Endothelial cell of umbilical vein (primary cell): ENCODE data around the gene JAKMIP3. TPM values are rescaled to one million over a fixed set of nuclear protein-coding genes. Genes with fewer than 3 reads are reported as not detected.

Experiments used
- BruUV-seq: library from RNA; stranded (reverse); fragments of 400-500 nt; replicated peaks from 2 replicates; lab custom pipeline; 2021; lab: Mats Ljungman, UMichigan
- CTCF ChIA-PET: fragments of 300-600, 350-600 bp; sonication (Branson Sonifier 250); formaldehyde crosslinking; loops from one replicate; lab custom pipeline; 2021; ENCODE audit warnings: antibody characterized with exemption, inconsistent platforms; lab: Charles Lee
- POLR2A ChIA-PET: fragments of 300-600, 350-600 bp; sonication (Branson Sonifier 250); formaldehyde crosslinking; loops from one replicate; lab custom pipeline; 2021; ENCODE audit warnings: antibody characterized with exemption, inconsistent platforms; lab: Charles Lee
- DNase-seq: peaks from one replicate; pipeline ENCODE4 v3.0.0-alpha.2; 2011; ENCODE audit warnings: low read depth, low spot score
- FAIRE-seq: peaks from 2 replicates; lab custom pipeline; 2011; peaks lifted over from hg19 to GRCh38; lab: Jason Lieb, UNC
- H2AFZ ChIP-seq: 2 replicates; pipeline ENCODE4 v1.6.0; 2012; ENCODE audit warnings: low read depth, low read length, control low read depth, inconsistent platforms
- H3K27ac ChIP-seq: 2 replicates; pipeline ENCODE4 v1.5.1; 2011; ENCODE audit warnings: low read depth, mild to moderate bottlenecking, control low read depth, low read length, moderate library complexity; ENCODE audit not compliant: insufficient read depth
- H3K27me3 ChIP-seq, 2 experiments: 2 replicates each; pipeline versions ENCODE4 v1.6.0 to v1.6.1; 2011; ENCODE audit warnings: low read length in 2 of 2, mixed read lengths in 1 of 2; ENCODE audit not compliant: control insufficient read depth in 2 of 2, insufficient read depth in 2 of 2
- H3K36me3 ChIP-seq, 2 experiments: 2 replicates in 1 of 2; 3 replicates in 1 of 2; pipeline ENCODE4 v1.5.1; 2011; ENCODE audit warnings: low read length in 2 of 2, mild to moderate bottlenecking in 1 of 2, moderate library complexity in 1 of 2; ENCODE audit not compliant: control insufficient read depth in 2 of 2, insufficient read depth in 2 of 2; ENCODE audit errors: extremely low read depth in 1 of 2
- H3K4me1 ChIP-seq: 3 replicates; pipeline ENCODE4 v1.5.1; 2011; ENCODE audit warnings: mild to moderate bottlenecking, low read length; ENCODE audit not compliant: control insufficient read depth, insufficient read depth; ENCODE audit errors: extremely low read depth
- H3K4me2 ChIP-seq: 2 replicates; pipeline ENCODE4 v1.6.1; 2011; ENCODE audit warnings: low read length, control low read depth, mixed read lengths; ENCODE audit not compliant: insufficient read depth
- H3K4me3 ChIP-seq, 3 experiments: fragments of 200-600 bp in 1 of 3; sonication (generic), shearing (Covaris generic) in 1 of 3; replicated peaks in 1 of 3; 2 replicates each; pipeline ENCODE4 v1.5.1; 2011 to 2016; ENCODE audit warnings: control low read depth in 3 of 3, low read length in 3 of 3, mild to moderate bottlenecking in 2 of 3, inconsistent platforms in 1 of 3, low read depth in 1 of 3, moderate library complexity in 1 of 3; ENCODE audit not compliant: insufficient read depth in 1 of 3
- H3K79me2 ChIP-seq: 2 replicates; pipeline ENCODE4 v1.6.0; 2012; ENCODE audit warnings: low read length, inconsistent platforms; ENCODE audit not compliant: control insufficient read depth, insufficient read depth
- H3K9ac ChIP-seq: replicated peaks from 2 replicates; pipeline ENCODE3; 2011; ENCODE audit warnings: low read length, control low read depth; ENCODE audit not compliant: insufficient read depth; ENCODE audit errors: extremely low read depth
- H3K9me1 ChIP-seq: replicated peaks from 3 replicates; pipeline ENCODE4 v1.6.0; 2011; ENCODE audit warnings: mild to moderate bottlenecking, low read length; ENCODE audit not compliant: control insufficient read depth, insufficient read depth; ENCODE audit errors: extremely low read depth
- H3K9me3 ChIP-seq: replicated peaks from 2 replicates; pipeline ENCODE4 v1.5.1; 2012; ENCODE audit warnings: low read length, inconsistent platforms; ENCODE audit not compliant: control insufficient read depth, insufficient read depth
- H4K20me1 ChIP-seq: replicated peaks from 2 replicates; pipeline ENCODE3; 2011; ENCODE audit warnings: mild to moderate bottlenecking, low read length; ENCODE audit not compliant: control insufficient read depth, insufficient read depth; ENCODE audit errors: extremely low read depth
- CTCF ChIP-seq, 2 donors: IDR thresholded peaks; 1 replicate in 1 of 2; 2 replicates in 1 of 2; pipeline ENCODE4 v1.5.1; 2011; ENCODE audit warnings: low read length in 2 of 2, mild to moderate bottlenecking in 2 of 2, moderate library complexity in 2 of 2, control low read depth in 1 of 2, inconsistent platforms in 1 of 2, low read depth in 1 of 2; ENCODE audit not compliant: insufficient read depth in 1 of 2; ENCODE audit errors: extremely low read depth in 1 of 2
- EZH2 ChIP-seq: IDR thresholded peaks from 2 replicates; pipeline ENCODE4 v1.6.1; 2012; ENCODE audit warnings: borderline replicate concordance, low read depth, mild to moderate bottlenecking, moderate library complexity, low read length, inconsistent platforms; ENCODE audit not compliant: severe bottlenecking
- FOS ChIP-seq: IDR thresholded peaks from 2 replicates; pipeline ENCODE4 v1.6.1; 2011; ENCODE audit warnings: mild to moderate bottlenecking, low read length, moderate library complexity, borderline replicate concordance; ENCODE audit not compliant: insufficient read depth
- GATA2 ChIP-seq: IDR thresholded peaks from 2 replicates; pipeline ENCODE4 v1.7.0; 2011; ENCODE audit warnings: low read depth, mild to moderate bottlenecking, moderate library complexity, mixed read lengths, low read length; ENCODE audit not compliant: insufficient read length, insufficient read depth
- JUN ChIP-seq: IDR thresholded peaks from 2 replicates; pipeline ENCODE4 v1.6.1; 2011; ENCODE audit warnings: borderline replicate concordance, low read depth; ENCODE audit not compliant: insufficient read length, insufficient read depth
- MAX ChIP-seq: IDR thresholded peaks from 2 replicates; pipeline ENCODE4 v1.6.1; 2011; ENCODE audit not compliant: insufficient read depth, insufficient read length
- MYC ChIP-seq: IDR thresholded peaks from one replicate; pipeline ENCODE4 v1.6.1; 2011; ENCODE audit warnings: mild to moderate bottlenecking, low read depth, low read length
- POLR2A ChIP-seq: IDR thresholded peaks from 2 replicates; pipeline ENCODE4 v1.6.1; 2012; ENCODE audit warnings: low read depth, mild to moderate bottlenecking, control low read depth, low read length
- POLR2AphosphoS5 ChIP-seq: IDR thresholded peaks from 2 replicates; pipeline ENCODE4 v1.6.1; 2012; ENCODE audit warnings: low read depth, mild to moderate bottlenecking, control low read depth, low read length, moderate library complexity; ENCODE audit not compliant: insufficient read depth
- dilution Hi-C: fragments of 300-500 bp; cut with MboI; formaldehyde crosslinking; loops from one replicate; pipeline ENCODE4 v1.15.0; 2019; ENCODE audit warnings: low sequenced_read_pairs; ENCODE audit not compliant: extremely low pct_ligation_motif_present
- intact Hi-C: fragments of 100-400 bp; cut with micrococcal nuclease; formaldehyde crosslinking; loops from one replicate; pipeline ENCODE4 v1.10.0; 2022
- polyA plus RNA-seq, 4 experiments: library from polyadenylated mRNA; depleted of rRNA in 3 of 4; stranded (reverse) in 3 of 4; unstranded in 1 of 4; fragments of >200 nt; gene quantifications; 2 replicates each; pipeline versions ENCODE4 v1.2.1 to v1.2.3, GENCODE V29; 2011 to 2012; ENCODE audit warnings: missing spikeins in 1 of 4
- total RNA-seq: library from RNA; stranded (reverse); gene quantifications from 2 replicates; pipeline ENCODE4 v1.2.3, GENCODE V29; 2021

Gene JAKMIP3
- total and polyA plus RNA-seq, 2 donors (not counting 3 experiments of a cell fraction or from before 2014, with no cell fraction given), result 0.01 TPM; not detected in 1

GRCh38 chr10:132048294-132048667 lies 17.5 kb upstream of the JAKMIP3 start:
- no peak overlapping the region for H3K4me3 ChIP-seq
- H2AFZ ChIP-seq, result no peak overlapping the region
- dilution Hi-C loops, result no loop called here
- no peaks in the 10 kb centered on the region for H3K9me1 ChIP-seq
- TF ChIP-seq JUN (no peak), CTCF (IDR thresholded peaks at IDR 0.05; ENCODE audit: extremely low read depth in 1 of 2, insufficient read depth in 1 of 2, low read depth in 1 of 2, low read length in 2 of 2) (no peak), MAX (no peak), MYC (no peak), POLR2A (no peak), POLR2AphosphoS5 (no peak), EZH2 (no peak), FOS (no peak), GATA2 (no peak)
- no TSS peak for BruUV-seq
- ChIA-PET POLR2A (no interaction called here), CTCF (interaction anchor here (0.6 kb wide), 1 partner anchor 1792 kb away, joined by 3 read pairs; no protein-coding TSS in a partner anchor)
- H3K4me2 ChIP-seq, result no peak overlapping the region
- FAIRE-seq (no peak), DNase-seq (no peak)
- no peak overlapping the region for H3K9ac ChIP-seq
- intact Hi-C loops, result no loop called here
- H3K79me2 ChIP-seq, result no peaks in the 10 kb centered on the region
- H3K4me1 ChIP-seq, result no peaks in the 10 kb centered on the region
- no peaks in the 10 kb centered on the region for H3K9me3 ChIP-seq
- H3K27me3 ChIP-seq, result no peaks in the 10 kb centered on the region
- no peak overlapping the region for H3K27ac ChIP-seq
- no peaks in the 10 kb centered on the region for H4K20me1 ChIP-seq
- H3K36me3 ChIP-seq, result no peaks in the 10 kb centered on the region
